Activated T-cell treated with anti-CD3 and anti-CD28 coated beads, Interleukin-2, amount 50 U/mL, for 4 hours (primary cell): Measurements from ENCODE around the gene SPSB3. TPM values are rescaled to one million over a fixed set of nuclear protein-coding genes. Genes with fewer than 3 reads are reported as not detected.
A peak's percentile ranks its signal among the peaks of the same experiment; 100 is the strongest.

ENCODE experiments used
- ATAC-seq, 2 donors: fragments of 200-7000 bp; cut with Tn5 transposase; one replicate each; pipeline ENCODE4 v1.10.0; 2021
- DNase-seq: peaks from one replicate; pipeline ENCODE4 v3.0.0-alpha.2; 2020
- H3K27me3 Mint-ChIP-seq: one replicate; pipeline ENCODE4 v1.8.0; 2021; ENCODE audit warnings: low read depth, mixed read lengths
- H3K36me3 Mint-ChIP-seq: one replicate; pipeline ENCODE4 v1.8.0; 2022; ENCODE audit warnings: mixed read lengths; ENCODE audit not compliant: insufficient read depth
- H3K4me1 Mint-ChIP-seq: one replicate; pipeline ENCODE4 v1.8.0; 2021; ENCODE audit warnings: low read depth, mixed read lengths
- H3K4me3 Mint-ChIP-seq: one replicate; pipeline ENCODE4 v1.8.0; 2021; ENCODE audit warnings: mild to moderate bottlenecking, moderate library complexity, mixed read lengths
- H3K9me3 Mint-ChIP-seq: one replicate; pipeline ENCODE4 v1.8.0; 2021; ENCODE audit warnings: mixed read lengths
- total RNA-seq, 3 donors: library from RNA; stranded (reverse); gene quantifications; one replicate each; pipeline ENCODE4 v1.2.1, GENCODE V29; 2021

Gene SPSB3
- total RNA-seq, 3 donors from 2014 or later, result 15.5 to 20.8 (median 16.8) TPM

DNA sequence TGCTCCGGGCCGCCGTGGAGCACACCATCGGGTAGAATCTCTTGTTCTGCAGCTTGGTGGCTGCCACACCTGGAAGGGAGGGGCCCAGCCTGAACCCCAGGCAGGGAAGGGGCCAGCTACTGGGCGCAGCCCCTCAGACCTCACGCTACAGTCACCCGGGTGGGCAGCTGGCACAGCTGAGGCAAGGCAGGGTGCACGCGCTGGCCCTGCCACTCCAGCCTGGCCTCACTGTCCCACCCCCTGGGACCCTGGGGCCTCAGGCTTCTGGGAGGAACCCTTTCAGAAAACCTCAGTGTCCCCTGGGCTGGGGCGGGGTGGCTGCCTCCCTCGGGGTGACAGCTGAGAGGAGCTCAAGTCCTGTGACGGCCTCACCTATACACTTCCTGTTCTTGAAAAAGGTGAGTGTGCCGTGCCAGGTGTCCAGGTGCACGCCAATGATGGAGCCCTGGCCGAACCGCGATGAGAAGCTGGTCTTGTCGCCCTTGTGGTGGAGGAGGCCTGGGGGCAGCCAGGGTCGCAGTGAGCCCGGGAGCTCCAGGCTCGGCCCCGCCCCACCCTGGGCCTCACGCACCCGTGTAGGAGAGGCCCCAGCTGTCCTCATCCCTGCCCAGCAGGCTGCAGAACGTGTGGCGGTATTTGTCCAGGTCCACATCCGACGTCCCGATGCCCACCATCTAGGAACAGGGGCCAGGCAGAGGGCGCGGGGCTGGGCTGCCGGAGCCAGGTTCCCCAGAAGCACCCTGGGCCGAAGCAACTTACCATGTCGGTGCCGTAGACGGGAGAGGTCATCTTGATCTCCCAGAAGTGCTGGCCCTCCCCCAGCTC lies 4.8 kb downstream of the SPSB3 start:
- H3K4me1 Mint-ChIP-seq, result peaks cover 12% of the 10 kb centered on the region
- H3K27me3 Mint-ChIP-seq, result no peaks in the 10 kb centered on the region
- no peaks in the 10 kb centered on the region for H3K9me3 Mint-ChIP-seq
- no peak overlapping the region for H3K4me3 Mint-ChIP-seq
- DNase-seq, result no peak
- no peak for ATAC-seq
- H3K36me3 Mint-ChIP-seq, result no peaks in the 10 kb centered on the region

DNA sequence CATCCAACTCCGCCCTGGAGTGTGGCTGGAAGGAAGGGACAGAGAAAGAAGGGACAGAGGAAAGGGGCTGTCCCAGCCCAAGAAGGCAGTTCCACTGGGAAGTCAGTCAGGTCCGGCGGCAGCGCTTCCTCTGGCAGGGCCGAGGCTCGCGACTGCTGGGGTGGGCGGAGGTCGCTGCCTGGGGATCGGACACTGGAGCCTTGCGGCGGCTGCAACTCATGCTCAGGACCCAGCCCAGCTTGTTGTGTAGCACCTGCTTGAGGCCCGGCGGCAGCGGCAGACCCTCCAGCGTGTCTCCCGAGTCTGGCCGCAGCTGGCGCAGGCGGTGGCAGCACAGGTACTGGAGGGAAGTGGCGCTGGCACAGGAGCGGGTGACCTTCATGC lies 5.4 kb downstream of the SPSB3 start:
- Mint-ChIP-seq H3K4me1 (peaks cover 14% of the 10 kb centered on the region), H3K9me3 (no peaks in the 10 kb centered on the region), H3K4me3 (no peak overlapping the region), H3K36me3 (peaks cover 5% of the 10 kb centered on the region), H3K27me3 (no peaks in the 10 kb centered on the region)
- ATAC-seq, result no peak
- DNase-seq, result no peak

- H3K36me3 Mint-ChIP-seq, result peaks cover 5% of the 10 kb centered on the region
- no peaks in the 10 kb centered on the region for H3K9me3 Mint-ChIP-seq
- ATAC-seq (no peak), DNase-seq (no peak)
- no peaks in the 10 kb centered on the region for H3K27me3 Mint-ChIP-seq
- H3K4me1 Mint-ChIP-seq, result peaks cover 11% of the 10 kb centered on the region
- no peak overlapping the region for H3K4me3 Mint-ChIP-seq
Observed at GRCh38 chr16:1776672-1776955, 5.8 kb downstream of the SPSB3 start.

- H3K4me1 Mint-ChIP-seq, result peaks cover 9% of the 10 kb centered on the region
- ATAC-seq, result no peak
- H3K36me3 Mint-ChIP-seq, result peaks cover 5% of the 10 kb centered on the region
- no peak overlapping the region for H3K4me3 Mint-ChIP-seq
- H3K9me3 Mint-ChIP-seq, result no peaks in the 10 kb centered on the region
- no peak for DNase-seq
- no peaks in the 10 kb centered on the region for H3K27me3 Mint-ChIP-seq
Observed at GRCh38 chr16:1775846-1776671, 6.3 kb downstream of the SPSB3 start.

GRCh38 chr16:1775006-1775845 lies 7.1 kb downstream of the SPSB3 start:
- Mint-ChIP-seq H3K4me1 (peaks cover 11% of the 10 kb centered on the region), H3K27me3 (no peaks in the 10 kb centered on the region), H3K36me3 (peaks cover 5% of the 10 kb centered on the region), H3K9me3 (no peaks in the 10 kb centered on the region), H3K4me3 (peak overlapping the region; percentile 49)
- ATAC-seq (no peak), DNase-seq (no peak)

- peaks cover 5% of the 10 kb centered on the region for H3K36me3 Mint-ChIP-seq
- ATAC-seq (no peak), DNase-seq (no peak)
- peaks cover 14% of the 10 kb centered on the region for H3K4me1 Mint-ChIP-seq
- no peaks in the 10 kb centered on the region for H3K27me3 Mint-ChIP-seq
- H3K4me3 Mint-ChIP-seq, result peak overlapping the region; percentile 100
- H3K9me3 Mint-ChIP-seq, result no peaks in the 10 kb centered on the region
Observed at GRCh38 chr16:1774448-1774780, 8.0 kb downstream of the SPSB3 start.

DNA sequence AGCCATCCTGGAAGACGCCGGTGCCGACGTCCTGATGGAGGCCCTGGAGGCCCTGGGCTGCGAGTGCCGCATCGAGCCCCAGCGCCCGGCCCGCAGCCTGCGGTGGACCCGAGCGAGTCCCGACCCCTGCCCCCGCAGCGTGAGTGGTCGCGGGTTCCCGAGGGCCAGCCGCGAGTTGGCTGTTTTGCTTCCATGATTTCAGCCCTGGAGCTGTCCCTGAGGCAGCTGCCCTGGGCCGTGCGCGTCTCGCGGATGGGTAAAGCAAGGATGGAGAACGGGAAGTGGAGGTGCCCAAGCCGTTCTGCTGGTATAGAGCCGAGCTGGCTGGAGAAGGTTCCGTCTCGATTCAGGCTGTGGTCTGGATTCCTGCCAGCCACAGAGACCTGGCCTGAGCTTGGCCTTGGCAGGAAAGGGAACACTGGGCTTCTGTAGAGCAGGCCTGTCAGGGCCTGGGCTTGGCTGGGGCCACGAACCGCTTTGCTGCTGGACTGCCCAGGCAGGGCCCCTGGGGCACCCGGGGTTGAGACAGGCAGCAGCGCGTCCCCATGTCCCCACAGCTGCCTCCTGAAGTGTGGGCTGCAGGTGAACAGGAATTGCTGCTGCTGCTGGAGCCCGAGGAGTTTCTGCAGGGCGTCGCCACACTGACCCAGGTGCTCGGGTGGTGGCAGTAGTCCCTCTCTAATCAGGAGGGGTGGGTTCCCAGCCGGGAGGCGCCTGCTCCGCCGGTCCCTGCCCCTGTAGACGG lies 8.5 kb downstream of the SPSB3 start:
- no peaks in the 10 kb centered on the region for H3K27me3 Mint-ChIP-seq
- H3K9me3 Mint-ChIP-seq, result no peaks in the 10 kb centered on the region
- peak overlapping the region; percentile 100 for H3K4me3 Mint-ChIP-seq
- DNase-seq, result no peak
- peak in 1 of 2 donors; percentile 3 for ATAC-seq
- peaks cover 14% of the 10 kb centered on the region for H3K4me1 Mint-ChIP-seq
- peaks cover 5% of the 10 kb centered on the region for H3K36me3 Mint-ChIP-seq

GRCh38 chr16:1772908-1773702 lies 9.3 kb downstream of the SPSB3 start, which contains the start of gene MRPS34:
TSS of gene MRPS34 (minus strand) at chr16:1773134. CDS start at chr16:1773119, 15 bp downstream.
- H3K36me3 Mint-ChIP-seq, result peaks cover 5% of the 10 kb centered on the region

DNA sequence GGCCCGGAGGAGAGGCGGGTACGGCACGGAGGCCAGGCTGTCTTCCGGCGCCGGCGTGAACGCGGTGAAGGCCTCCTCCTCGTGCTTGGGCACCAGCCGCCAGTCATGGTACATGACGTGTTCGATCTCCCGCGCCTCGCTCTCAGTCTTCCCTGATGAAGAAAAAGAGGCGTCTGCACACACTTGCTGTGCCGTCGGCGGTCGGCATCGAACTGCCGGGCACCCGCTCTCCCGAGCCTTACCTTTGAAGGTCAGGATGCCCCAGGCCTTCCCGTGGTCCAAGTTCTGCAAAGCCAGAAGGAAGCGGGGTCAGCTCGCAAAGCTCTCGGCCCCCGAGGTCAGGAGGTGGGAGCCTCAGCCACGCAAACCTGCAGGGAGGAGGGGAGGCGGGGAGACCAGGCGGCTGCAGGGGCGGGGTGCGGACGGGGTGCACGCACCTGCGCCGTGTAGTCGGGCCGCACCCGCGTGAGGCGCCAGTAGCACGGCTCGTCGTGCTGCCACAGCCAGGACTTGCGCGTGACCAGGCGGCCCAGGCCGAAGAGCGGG lies 9.9 kb downstream of the SPSB3 start, which contains the start of gene EME2:
Gene EME2, plus strand, starts transcription at position 449 of the 546 bp plus-strand sequence. CDS start 418 bp downstream, outside the sequence.
- peak; percentile 42 for DNase-seq
- peak; percentile 36 to 39 for ATAC-seq
- peaks cover 7% of the 10 kb centered on the region for H3K36me3 Mint-ChIP-seq
- H3K4me1 Mint-ChIP-seq, result peaks cover 14% of the 10 kb centered on the region
- H3K9me3 Mint-ChIP-seq, result no peaks in the 10 kb centered on the region
- H3K27me3 Mint-ChIP-seq, result no peaks in the 10 kb centered on the region
- peak within 1 kb of the TSS; percentile 100 for H3K4me3 Mint-ChIP-seq

More at GRCh38 chr16:1772908-1773702, 9.3 kb downstream of the SPSB3 start, which contains the start of gene MRPS34:
- DNase-seq (peak; percentile 71), ATAC-seq (peak; percentile 55 to 59)
- H3K4me1 Mint-ChIP-seq, result peaks cover 14% of the 10 kb centered on the region
- no peaks in the 10 kb centered on the region for H3K27me3 Mint-ChIP-seq
- H3K4me3 Mint-ChIP-seq, result peak within 1 kb of the TSS; percentile 100
- H3K9me3 Mint-ChIP-seq, result no peaks in the 10 kb centered on the region

DNA sequence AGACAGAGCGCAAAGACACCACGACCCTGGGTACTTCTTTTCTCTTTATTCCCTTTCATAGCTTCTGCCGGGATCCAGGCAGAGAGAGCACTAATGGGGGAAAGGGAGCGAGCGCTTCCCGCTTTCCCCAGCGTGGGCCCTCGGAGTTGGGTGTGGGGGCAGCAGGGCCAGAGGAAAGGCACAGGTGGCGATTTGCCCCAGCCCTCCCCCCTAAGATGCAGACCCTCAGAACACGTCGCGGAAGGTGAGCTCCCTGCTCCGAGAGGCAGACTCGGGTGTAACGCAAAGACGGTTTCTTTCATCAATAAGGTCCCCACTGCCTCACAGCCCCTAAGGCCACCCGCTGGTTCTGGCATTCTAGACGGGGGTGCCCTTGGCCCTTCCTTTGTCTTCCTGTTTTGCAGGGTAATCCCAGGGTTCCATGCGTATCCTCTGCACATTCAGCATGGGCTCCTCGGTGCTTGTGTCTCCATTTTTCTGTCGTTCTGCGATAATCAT lies 10.5 kb downstream of the SPSB3 start:
- no peaks in the 10 kb centered on the region for H3K27me3 Mint-ChIP-seq
- peak overlapping the region; percentile 100 for H3K4me3 Mint-ChIP-seq
- H3K36me3 Mint-ChIP-seq, result peaks cover 10% of the 10 kb centered on the region
- DNase-seq (no peak), ATAC-seq (no peak)
- H3K4me1 Mint-ChIP-seq, result peaks cover 14% of the 10 kb centered on the region
- no peaks in the 10 kb centered on the region for H3K9me3 Mint-ChIP-seq

DNA sequence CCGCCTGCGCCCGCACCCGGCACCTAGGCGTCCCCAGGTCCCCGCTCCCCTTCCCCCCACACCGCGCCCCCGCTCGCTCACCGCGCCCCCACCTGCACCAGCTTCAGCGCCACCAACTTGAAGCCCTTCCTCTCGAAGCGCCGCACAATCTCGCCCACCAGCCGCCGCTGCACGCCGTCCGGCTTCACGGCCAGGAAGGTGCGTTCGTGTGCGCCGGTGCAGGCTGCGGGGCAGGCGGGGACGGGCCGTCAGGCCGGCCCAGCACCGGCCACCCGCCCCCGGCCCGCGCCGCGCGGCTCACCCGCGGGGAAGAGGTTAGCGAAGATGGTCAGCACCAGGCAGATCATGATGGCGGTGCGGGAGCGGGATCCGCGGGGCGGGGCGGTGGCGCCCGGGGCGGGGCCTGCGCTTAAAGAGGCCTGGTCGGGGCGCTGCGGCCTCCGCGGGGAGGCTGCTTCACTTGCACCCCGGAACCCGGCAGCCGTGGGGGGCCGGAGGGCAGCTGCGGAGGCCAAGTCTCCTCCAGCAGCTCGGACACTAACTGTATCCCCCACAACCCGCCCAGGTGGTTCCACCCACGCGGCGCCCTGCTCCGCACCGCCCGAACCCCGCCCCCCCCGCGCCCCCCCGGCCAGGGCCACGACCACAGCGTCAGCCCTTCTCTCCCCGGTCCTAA lies 11.0 kb downstream of the SPSB3 start, which contains the start of gene NME3:
Gene NME3, minus strand, starts transcription at position 356 of the 676 bp plus-strand sequence. Its CDS starts 9 bp downstream, at position 347.
- no peaks in the 10 kb centered on the region for H3K9me3 Mint-ChIP-seq
- H3K4me1 Mint-ChIP-seq, result peaks cover 14% of the 10 kb centered on the region
- H3K27me3 Mint-ChIP-seq, result no peaks in the 10 kb centered on the region
- H3K36me3 Mint-ChIP-seq, result peaks cover 10% of the 10 kb centered on the region
- ATAC-seq (peak; percentile 48 to 49), DNase-seq (peak; percentile 69)
- H3K4me3 Mint-ChIP-seq, result peak within 1 kb of the TSS; percentile 100
